ENCODE results near the gene CAB39. TPM values are rescaled to one million over a fixed set of nuclear protein-coding genes. Genes with fewer than 3 reads are reported as not detected.
A peak's percentile ranks its signal among the peaks of the same experiment; 100 is the strongest.

The CAB39 gene
- total RNA-seq, 1 donor from 2014 or later = 66.6 TPM

GRCh38 chr2:230847883-230848388 is 135.3 kb downstream of the CAB39 start:
- FAIRE-seq = no peak
- Histone ChIP-seq H3K36me3 (ENCODE audit: insufficient read depth, low read length) (no peaks in the 10 kb centered on the region), H3K4me2 (ENCODE audit: low read length) (peak overlapping the region; percentile 62), H3K4me1 (ENCODE audit: insufficient read depth, low read length) (no peaks in the 10 kb centered on the region), H3K79me2 (ENCODE audit: insufficient read depth, low read length) (no peaks in the 10 kb centered on the region), H3K4me3 (ENCODE audit: insufficient read depth, low read depth, low read length) (no peak overlapping the region), H3K27ac (ENCODE audit: low read depth, low read length) (no peak overlapping the region), H3K9ac (ENCODE audit: low read length) (no peak overlapping the region), H3K9me3 (ENCODE audit: insufficient read depth, low read depth, low read length) (no peaks in the 10 kb centered on the region), H4K20me1 (ENCODE audit: insufficient read depth, low read length) (no peaks in the 10 kb centered on the region), H2AFZ (ENCODE audit: low read depth, low read length) (peak overlapping the region; percentile 81), H3K27me3 (ENCODE audit: insufficient read depth, low read length) (peaks cover 22% of the 10 kb centered on the region)
- Mint-ChIP-seq H3K4me1 (ENCODE audit: low read depth, unreplicated experiment) (no peaks in the 10 kb centered on the region), H3K4me3 (ENCODE audit: unreplicated experiment) (peak overlapping the region; percentile 34), H3K9me3 (ENCODE audit: unreplicated experiment) (no peaks in the 10 kb centered on the region), H3K27me3 (ENCODE audit: low read depth, unreplicated experiment) (peaks cover 17% of the 10 kb centered on the region), H3K36me3 (ENCODE audit: low read depth, unreplicated experiment) (no peaks in the 10 kb centered on the region), H3K27ac (ENCODE audit: unreplicated experiment) (no peak overlapping the region)
- TF ChIP-seq EZH2 (IDR thresholded peaks at IDR 0.05; ENCODE audit: insufficient read depth, low read length) (no peak), CTCF (IDR thresholded peaks at IDR 0.05; ENCODE audit: insufficient read depth, low read depth, low read length) (peak; percentile 76)
- peak; percentile 59 for DNase-seq (ENCODE audit: low read depth)

- Mint-ChIP-seq H3K36me3 (ENCODE audit: low read depth, unreplicated experiment) (no peaks in the 10 kb centered on the region), H3K4me3 (ENCODE audit: unreplicated experiment) (no peak overlapping the region), H3K9me3 (ENCODE audit: unreplicated experiment) (no peaks in the 10 kb centered on the region), H3K27me3 (ENCODE audit: low read depth, unreplicated experiment) (peaks cover 18% of the 10 kb centered on the region), H3K4me1 (ENCODE audit: low read depth, unreplicated experiment) (no peaks in the 10 kb centered on the region), H3K27ac (ENCODE audit: unreplicated experiment) (no peak overlapping the region)
- no peak for DNase-seq (ENCODE audit: low read depth)
- no peaks in the 10 kb centered on the region for H4K20me1 ChIP-seq (ENCODE audit: insufficient read depth, low read length)
- FAIRE-seq = no peak
- no peak overlapping the region for H3K4me3 ChIP-seq (ENCODE audit: insufficient read depth, low read depth, low read length)
- TF ChIP-seq CTCF (IDR thresholded peaks at IDR 0.05; ENCODE audit: insufficient read depth, low read depth, low read length) (peak; percentile 60), EZH2 (IDR thresholded peaks at IDR 0.05; ENCODE audit: insufficient read depth, low read length) (no peak)
- H3K4me2 ChIP-seq (ENCODE audit: low read length) = no peak overlapping the region
- H3K9ac ChIP-seq (ENCODE audit: low read length) = no peak overlapping the region
- peaks cover 29% of the 10 kb centered on the region for H3K27me3 ChIP-seq (ENCODE audit: insufficient read depth, low read length)
- no peaks in the 10 kb centered on the region for H3K79me2 ChIP-seq (ENCODE audit: insufficient read depth, low read length)
- no peak overlapping the region for H3K27ac ChIP-seq (ENCODE audit: low read depth, low read length)
- no peaks in the 10 kb centered on the region for H3K9me3 ChIP-seq (ENCODE audit: insufficient read depth, low read depth, low read length)
- H3K36me3 ChIP-seq (ENCODE audit: insufficient read depth, low read length) = no peaks in the 10 kb centered on the region
- H2AFZ ChIP-seq (ENCODE audit: low read depth, low read length) = no peak overlapping the region
- H3K4me1 ChIP-seq (ENCODE audit: insufficient read depth, low read length) = no peaks in the 10 kb centered on the region
These were observed 137.2 kb downstream of the CAB39 start for GRCh38 chr2:230849633-230850357.

DNA sequence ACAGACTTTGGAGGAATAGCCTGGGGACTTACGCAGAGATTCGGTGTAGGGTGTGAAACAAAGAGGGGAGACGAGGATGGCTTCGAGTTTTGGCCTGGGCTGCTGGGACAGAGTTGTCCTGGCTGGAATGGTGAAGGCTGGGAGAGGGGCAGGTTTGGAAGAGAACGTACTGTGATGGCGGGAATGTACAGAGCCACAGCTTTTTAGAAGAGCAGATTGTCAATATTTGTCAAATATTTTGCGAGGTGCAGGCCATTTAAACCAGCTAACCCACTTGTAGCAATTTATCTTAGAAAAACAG is 137.7 kb downstream of the CAB39 start:
- H3K4me3 Mint-ChIP-seq (ENCODE audit: unreplicated experiment) = no peak overlapping the region
- H2AFZ ChIP-seq (ENCODE audit: low read depth, low read length) = no peak overlapping the region

More for the DNA sequence above, 137.7 kb downstream of the CAB39 start:
- no peaks in the 10 kb centered on the region for H3K4me1 Mint-ChIP-seq (ENCODE audit: low read depth, unreplicated experiment)
- H3K36me3 Mint-ChIP-seq (ENCODE audit: low read depth, unreplicated experiment) = no peaks in the 10 kb centered on the region
- Histone ChIP-seq H3K9ac (ENCODE audit: low read length) (no peak overlapping the region), H3K4me1 (ENCODE audit: insufficient read depth, low read length) (no peaks in the 10 kb centered on the region), H3K4me3 (ENCODE audit: insufficient read depth, low read depth, low read length) (no peak overlapping the region), H3K27ac (ENCODE audit: low read depth, low read length) (no peak overlapping the region), H3K36me3 (ENCODE audit: insufficient read depth, low read length) (no peaks in the 10 kb centered on the region), H3K27me3 (ENCODE audit: insufficient read depth, low read length) (peaks cover 24% of the 10 kb centered on the region), H4K20me1 (ENCODE audit: insufficient read depth, low read length) (no peaks in the 10 kb centered on the region), H3K4me2 (ENCODE audit: low read length) (no peak overlapping the region), H3K9me3 (ENCODE audit: insufficient read depth, low read depth, low read length) (no peaks in the 10 kb centered on the region), H3K79me2 (ENCODE audit: insufficient read depth, low read length) (no peaks in the 10 kb centered on the region)
- H3K27me3 Mint-ChIP-seq (ENCODE audit: low read depth, unreplicated experiment) = peaks cover 13% of the 10 kb centered on the region
- DNase-seq (ENCODE audit: low read depth) = no peak
- H3K27ac Mint-ChIP-seq (ENCODE audit: unreplicated experiment) = no peak overlapping the region
- no peaks in the 10 kb centered on the region for H3K9me3 Mint-ChIP-seq (ENCODE audit: unreplicated experiment)
- TF ChIP-seq CTCF (IDR thresholded peaks at IDR 0.05; ENCODE audit: insufficient read depth, low read depth, low read length) = no peak
- TF ChIP-seq EZH2 (IDR thresholded peaks at IDR 0.05; ENCODE audit: insufficient read depth, low read length) = no peak
- FAIRE-seq = no peak
